Spleen (tissue), 7 donors: ENCODE results near the gene CNTNAP2.

Source experiments
- CTCF ChIP-seq, 11 experiments: fragments of 200-600 bp in 7 of 11; fragments of 450-650 bp in 4 of 11; sonication (generic) in 4 of 11; IDR thresholded peaks in 8 of 11; conservative IDR thresholded peaks in 3 of 11; 1 replicate in 7 of 11; 2 replicates in 4 of 11; pipeline versions ENCODE4 v1.4.0 to v1.8.0; 2016 to 2021; ENCODE audit warnings: antibody characterized with exemption in 11 of 11, inconsistent platforms in 4 of 11, mild to moderate bottlenecking in 1 of 11
- POLR2A ChIP-seq, 3 donors: fragments of 450-650 bp; IDR thresholded peaks; one replicate each; pipeline ENCODE4 v1.5.1; 2017; ENCODE audit warnings: antibody characterized with exemption in 3 of 3, mild to moderate bottlenecking in 1 of 3
- donor health status: DM: no; HTN: no; CAD: no; lungs with moderate emphysema.
- donor health status: DM: no; HTN: no; CAD: no.
- donor health status: DM: no; HTN: no; CAD: no.

GRCh38 chr7:148028165-148028564 lies 1911.6 kb downstream of the CNTNAP2 start:
- TF ChIP-seq CTCF (IDR thresholded peaks at IDR 0.05 in 8 of 11, conservative IDR thresholded peaks at IDR 0.05 in 3 of 11) (no peak), POLR2A (IDR thresholded peaks at IDR 0.05) (no peak)
